NCI-H1436 treated with DMSO at 0.1 percent for 48 hours (cell line): ENCODE data around the gene CGREF1.
"Not testable (repeated sequence)": the region's sequence is repeated elsewhere in the genome, so short reads cannot be mapped to it uniquely, and the experiment has no call there.

Experiments used
- DNase-seq: peaks from one replicate; lab custom pipeline; 2025; lab: John Stamatoyannopoulos, UW

Gene CGREF1

GRCh38 chr2:27137322-27137935 is 18.5 kb upstream of the CGREF1 start:
- no peak for DNase-seq

- no peak for DNase-seq
Measured at GRCh38 chr2:27136751-27137150, 17.8 kb upstream of the CGREF1 start.

- no peak for DNase-seq
Measured at GRCh38 chr2:27135478-27135955, 16.6 kb upstream of the CGREF1 start.

- no peak for DNase-seq
Measured at GRCh38 chr2:27134781-27135477, 16.0 kb upstream of the CGREF1 start.

- peak; percentile 80 for DNase-seq
Measured at GRCh38 chr2:27133905-27134780, 15.2 kb upstream of the CGREF1 start, which contains the start of gene PREB. TSS of gene PREB (minus strand) at chr2:27134636. CDS start at chr2:27134421, 215 bp downstream.

GRCh38 chr2:27133195-27133875 is 14.4 kb upstream of the CGREF1 start:
- DNase-seq = no peak

- no peak for DNase-seq
Measured at GRCh38 chr2:27131429-27131828, 12.5 kb upstream of the CGREF1 start.

GRCh38 chr2:27130396-27130795 is 11.5 kb upstream of the CGREF1 start:
- DNase-seq = no peak

GRCh38 chr2:27128668-27129571 is 10.0 kb upstream of the CGREF1 start:
- DNase-seq = no peak

GRCh38 chr2:27127883-27128667 is 9.1 kb upstream of the CGREF1 start:
- no peak for DNase-seq

- DNase-seq = no peak
Measured at GRCh38 chr2:27126252-27126710, 7.4 kb upstream of the CGREF1 start.

GRCh38 chr2:27125104-27125503 is 6.2 kb upstream of the CGREF1 start:
- DNase-seq = no peak

GRCh38 chr2:27123302-27124150 is 4.6 kb upstream of the CGREF1 start, which contains the start of gene ABHD1:
TSS of gene ABHD1 (plus strand) at chr2:27123815. CDS start at chr2:27123949, 134 bp downstream.
- DNase-seq = no peak

GRCh38 chr2:27122791-27123190 is 3.9 kb upstream of the CGREF1 start:
- no peak for DNase-seq

- DNase-seq = no peak
Measured at GRCh38 chr2:27121906-27122305, 3.0 kb upstream of the CGREF1 start.

- DNase-seq = not testable (repeated sequence)
Measured at GRCh38 chr2:27119330-27119670, 372 bp upstream of the CGREF1 start.

GRCh38 chr2:27117995-27118524 is 868 bp downstream of the CGREF1 start:
- DNase-seq = no peak

GRCh38 chr2:27115519-27115918 is 3.4 kb downstream of the CGREF1 start:
- DNase-seq = no peak
